Vagina (tissue), 2 donors: ENCODE results near the gene STK40. TPM values are rescaled to one million over a fixed set of nuclear protein-coding genes. Genes with fewer than 3 reads are reported as not detected.

Source experiments
- DNase-seq, 2 donors: peaks; one replicate each; pipeline ENCODE4 v3.0.0-alpha.2; 2017; ENCODE audit errors: extremely low spot score in 2 of 2
- H3K27ac ChIP-seq: fragments of 200-600 bp; sonication (generic); one replicate; pipeline ENCODE4 v1.5.1; 2019
- H3K27me3 ChIP-seq: fragments of 200-600 bp; sonication (generic); one replicate; pipeline ENCODE4 v1.5.1; 2019
- H3K36me3 ChIP-seq, 2 donors: fragments of 200-600 bp; sonication (generic); one replicate each; pipeline ENCODE4 v1.5.1; 2017 to 2019
- H3K4me1 ChIP-seq: fragments of 200-600 bp; sonication (generic); one replicate; pipeline ENCODE4 v1.5.1; 2019
- H3K4me3 ChIP-seq, 2 donors: fragments of 200-600 bp; sonication (generic); 1 replicate in 1 of 2; 2 replicates in 1 of 2; pipeline ENCODE4 v1.5.1; 2016 to 2019
- H3K9me3 ChIP-seq: fragments of 200-600 bp; sonication (generic); one replicate; pipeline ENCODE4 v1.5.1; 2019
- POLR2A ChIP-seq, 2 donors: fragments of 450-650 bp; IDR thresholded peaks; one replicate each; pipeline ENCODE4 v1.6.1; 2017; ENCODE audit warnings: antibody characterized with exemption in 2 of 2, mild to moderate bottlenecking in 2 of 2, moderate library complexity in 2 of 2
- POLR2AphosphoS5 ChIP-seq, 2 donors: sonication (generic); formaldehyde crosslinking; IDR thresholded peaks; one replicate each; pipeline ENCODE4 v1.9.0; 2017; ENCODE audit warnings: antibody characterized with exemption in 2 of 2, mild to moderate bottlenecking in 2 of 2, low read depth in 1 of 2; ENCODE audit not compliant: insufficient read depth in 1 of 2
- intact Hi-C: fragments of 100-400 bp; cut with DNase I; formaldehyde crosslinking; loops from one replicate; pipeline ENCODE4 v1.15.1; 2023
- total RNA-seq: library from RNA; depleted of rRNA; stranded (reverse); fragments of >200 nt; gene quantifications from one replicate; pipeline ENCODE4 v1.2.3, GENCODE V29; 2016
- TF ChIP-seq, protein P1 (sequence below), 3 experiments: fragments of 450-650 bp in 2 of 3; fragments of 200-600 bp in 1 of 3; sonication (generic) in 1 of 3; IDR thresholded peaks; one replicate each; pipeline ENCODE4 v1.5.1; 2017 to 2019; ENCODE audit warnings: antibody characterized with exemption in 3 of 3, mild to moderate bottlenecking in 2 of 3, moderate library complexity in 2 of 3

STK40 gene
- total RNA-seq, 1 donor from 2014 or later: 35.4 TPM

DNA sequence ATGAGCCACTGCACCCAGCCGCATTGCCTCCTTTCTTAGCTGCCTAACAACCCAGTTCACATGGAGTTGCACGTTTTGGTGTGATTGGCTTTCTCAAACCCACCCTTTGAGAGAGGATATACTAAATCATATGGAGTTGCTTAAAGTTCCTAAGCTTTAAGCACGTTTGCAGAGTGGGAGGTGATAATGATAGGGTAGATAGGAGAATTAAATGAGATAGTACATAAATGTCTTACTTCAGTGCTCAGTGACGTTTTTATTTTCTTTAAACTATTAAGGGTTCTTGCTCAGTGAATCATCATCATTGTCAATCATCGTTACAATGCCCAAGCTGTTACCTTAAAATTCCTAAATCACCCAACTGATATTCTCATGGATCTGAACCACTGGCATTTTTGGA is 82.5 kb downstream of the STK40 start:
- intact Hi-C loops: no loop called here

DNA sequence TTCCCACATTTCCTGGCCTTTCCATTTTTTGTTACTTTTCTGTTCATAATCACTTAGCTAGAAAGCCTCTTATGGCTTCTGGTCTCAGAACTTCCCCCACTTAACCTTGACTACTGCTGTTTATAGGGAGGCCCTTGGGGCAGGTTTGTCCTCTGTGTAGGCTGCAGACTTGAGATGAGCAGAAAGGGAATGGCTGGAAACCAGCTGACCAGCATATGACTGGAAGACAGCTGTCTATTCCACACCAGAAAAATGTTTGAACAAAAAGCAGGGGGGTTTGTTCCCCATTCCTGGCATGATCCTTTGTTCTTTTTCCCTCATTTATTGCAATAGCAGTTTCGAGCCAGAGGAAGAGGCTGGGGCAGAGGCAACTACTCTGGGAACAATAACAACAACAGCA is 84.5 kb downstream of the STK40 start:
- Histone ChIP-seq H3K4me1 (peaks cover 25% of the 10 kb centered on the region), H3K9me3 (no peaks in the 10 kb centered on the region), H3K27ac (peak overlapping the region; percentile 51), H3K4me3 (no peak overlapping the region), H3K36me3 (peaks cover 0 to 68% of the 10 kb centered on the region in 2 donors), H3K27me3 (no peaks in the 10 kb centered on the region)
- DNase-seq: no peak
- intact Hi-C loops: no loop called here
- TF ChIP-seq POLR2A (IDR thresholded peaks at IDR 0.05) (no peak), POLR2AphosphoS5 (IDR thresholded peaks at IDR 0.05; ENCODE audit: insufficient read depth in 1 of 2, low read depth in 1 of 2) (no peak)
- TF ChIP-seq, protein P1, sequence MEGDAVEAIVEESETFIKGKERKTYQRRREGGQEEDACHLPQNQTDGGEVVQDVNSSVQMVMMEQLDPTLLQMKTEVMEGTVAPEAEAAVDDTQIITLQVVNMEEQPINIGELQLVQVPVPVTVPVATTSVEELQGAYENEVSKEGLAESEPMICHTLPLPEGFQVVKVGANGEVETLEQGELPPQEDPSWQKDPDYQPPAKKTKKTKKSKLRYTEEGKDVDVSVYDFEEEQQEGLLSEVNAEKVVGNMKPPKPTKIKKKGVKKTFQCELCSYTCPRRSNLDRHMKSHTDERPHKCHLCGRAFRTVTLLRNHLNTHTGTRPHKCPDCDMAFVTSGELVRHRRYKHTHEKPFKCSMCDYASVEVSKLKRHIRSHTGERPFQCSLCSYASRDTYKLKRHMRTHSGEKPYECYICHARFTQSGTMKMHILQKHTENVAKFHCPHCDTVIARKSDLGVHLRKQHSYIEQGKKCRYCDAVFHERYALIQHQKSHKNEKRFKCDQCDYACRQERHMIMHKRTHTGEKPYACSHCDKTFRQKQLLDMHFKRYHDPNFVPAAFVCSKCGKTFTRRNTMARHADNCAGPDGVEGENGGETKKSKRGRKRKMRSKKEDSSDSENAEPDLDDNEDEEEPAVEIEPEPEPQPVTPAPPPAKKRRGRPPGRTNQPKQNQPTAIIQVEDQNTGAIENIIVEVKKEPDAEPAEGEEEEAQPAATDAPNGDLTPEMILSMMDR (IDR thresholded peaks at IDR 0.05): no peak

More for the DNA sequence above, 82.5 kb downstream of the STK40 start:
- Histone ChIP-seq H3K4me3 (no peak overlapping the region), H3K9me3 (no peaks in the 10 kb centered on the region), H3K4me1 (peaks cover 41% of the 10 kb centered on the region), H3K27ac (no peak overlapping the region), H3K27me3 (no peaks in the 10 kb centered on the region), H3K36me3 (peaks cover 0 to 51% of the 10 kb centered on the region in 2 donors)
- TF ChIP-seq POLR2AphosphoS5 (IDR thresholded peaks at IDR 0.05; ENCODE audit: insufficient read depth in 1 of 2, low read depth in 1 of 2) (no peak), POLR2A (IDR thresholded peaks at IDR 0.05) (no peak)
- TF ChIP-seq, protein P1 (IDR thresholded peaks at IDR 0.05): no peak
- no peak for DNase-seq

DNA sequence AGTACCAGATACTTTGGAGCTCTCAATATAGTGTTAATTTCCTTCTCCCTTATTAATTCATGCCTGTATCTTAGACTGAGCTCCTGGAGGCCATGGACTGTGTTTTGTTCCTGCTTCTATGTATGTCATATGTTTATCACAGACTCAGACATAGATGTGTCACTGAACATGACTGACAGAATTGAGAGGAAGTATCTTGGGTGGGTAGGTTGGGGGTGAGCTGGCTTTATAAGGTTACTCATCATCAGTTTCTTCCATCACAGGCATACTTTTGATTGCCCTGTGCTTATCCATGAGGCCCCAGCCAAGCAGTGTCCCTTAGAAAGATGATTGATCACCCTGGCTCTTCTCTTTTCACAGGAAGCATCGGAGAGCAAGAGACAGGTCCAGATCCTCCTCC is 85.2 kb downstream of the STK40 start:
- H3K27me3 ChIP-seq: no peaks in the 10 kb centered on the region
- H3K27ac ChIP-seq: peak overlapping the region; percentile 51
- no peak overlapping the region for H3K4me3 ChIP-seq
- intact Hi-C loops: no loop called here
- no peak for DNase-seq
- peaks cover 0 to 68% of the 10 kb centered on the region in 2 donors for H3K36me3 ChIP-seq
- TF ChIP-seq, protein P1 (IDR thresholded peaks at IDR 0.05): no peak
- no peak for TF ChIP-seq POLR2AphosphoS5 (IDR thresholded peaks at IDR 0.05; ENCODE audit: insufficient read depth in 1 of 2, low read depth in 1 of 2)
- TF ChIP-seq POLR2A (IDR thresholded peaks at IDR 0.05): no peak
- H3K4me1 ChIP-seq: peaks cover 18% of the 10 kb centered on the region
- no peaks in the 10 kb centered on the region for H3K9me3 ChIP-seq

DNA sequence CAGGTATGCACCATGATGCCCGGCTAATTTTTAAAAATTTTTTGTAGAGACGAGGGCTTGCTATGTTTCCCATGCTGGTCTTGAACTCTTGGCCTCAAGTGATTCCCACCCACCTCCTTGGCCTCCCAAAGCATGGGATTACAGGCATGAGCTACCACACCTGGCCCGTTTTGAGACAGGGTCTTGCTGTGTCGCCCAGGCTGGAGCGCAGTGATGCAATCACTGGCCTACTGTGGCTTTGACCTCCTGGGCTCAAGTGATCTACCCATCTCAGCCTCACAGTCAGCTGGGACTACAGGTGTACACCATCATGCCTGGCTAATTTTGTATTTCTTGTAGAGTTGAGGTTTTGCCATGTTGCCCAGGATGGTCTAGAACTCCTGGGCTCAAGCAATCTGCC is 87.1 kb downstream of the STK40 start:
- no peak overlapping the region for H3K27ac ChIP-seq
- no peaks in the 10 kb centered on the region for H3K27me3 ChIP-seq

GRCh38 chr1:36297062-36297461 is 88.7 kb downstream of the STK40 start:
- Histone ChIP-seq H3K4me1 (peaks cover 17% of the 10 kb centered on the region), H3K27ac (peak overlapping the region; percentile 31), H3K4me3 (no peak overlapping the region), H3K27me3 (no peaks in the 10 kb centered on the region), H3K36me3 (peaks cover 0 to 68% of the 10 kb centered on the region in 2 donors), H3K9me3 (no peaks in the 10 kb centered on the region)
- intact Hi-C loops: no loop called here
- DNase-seq: no peak
- TF ChIP-seq POLR2A (IDR thresholded peaks at IDR 0.05) (no peak), POLR2AphosphoS5 (IDR thresholded peaks at IDR 0.05; ENCODE audit: insufficient read depth in 1 of 2, low read depth in 1 of 2) (peak in 1 of 2 donors; percentile 66)

More for the DNA sequence above, 87.1 kb downstream of the STK40 start:
- Histone ChIP-seq H3K4me1 (peaks cover 17% of the 10 kb centered on the region), H3K36me3 (peaks cover 0 to 69% of the 10 kb centered on the region in 2 donors), H3K4me3 (no peak overlapping the region), H3K9me3 (no peaks in the 10 kb centered on the region)
- no peak for DNase-seq
- TF ChIP-seq, protein P1 (IDR thresholded peaks at IDR 0.05): no peak
- TF ChIP-seq POLR2AphosphoS5 (IDR thresholded peaks at IDR 0.05; ENCODE audit: insufficient read depth in 1 of 2, low read depth in 1 of 2): no peak
- no peak for TF ChIP-seq POLR2A (IDR thresholded peaks at IDR 0.05)
- intact Hi-C loops: no loop called here
